CD4-positive, CD25-positive, alpha-beta regulatory T cell (primary cell): ENCODE results near the gene AEBP1. TPM values are rescaled to one million over a fixed set of nuclear protein-coding genes. Genes with fewer than 3 reads are reported as not detected.

Experiments used
- ATAC-seq, 2 donors: fragments of 150-1000 bp; cut with Tn5 transposase; one replicate each; pipeline ENCODE4 v1.10.0; 2021; ENCODE audit warnings: low read depth in 2 of 2, moderate number of reproducible peaks in 2 of 2, moderate library complexity in 1 of 2
- DNase-seq, 3 donors: peaks; one replicate each; pipeline versions ENCODE4 v3.0.0 to v3.0.0-alpha.2; 2012 to 2022; ENCODE audit warnings: mixed read lengths in 1 of 3
- H3K27ac ChIP-seq: one replicate; pipeline ENCODE4 v1.7.0; 2013; ENCODE audit warnings: mild to moderate bottlenecking, low read length; ENCODE audit not compliant: insufficient read depth, poor library complexity, severe bottlenecking
- H3K27me3 ChIP-seq: one replicate; pipeline ENCODE4 v1.7.0; 2013; ENCODE audit warnings: low read length; ENCODE audit not compliant: control insufficient read depth, insufficient read depth
- H3K36me3 ChIP-seq: one replicate; pipeline ENCODE4 v1.7.0; 2013; ENCODE audit warnings: mild to moderate bottlenecking, low read length, moderate library complexity; ENCODE audit not compliant: control insufficient read depth, insufficient read depth
- H3K4me1 ChIP-seq: 2 replicates; pipeline ENCODE4 v1.7.0; 2013; ENCODE audit warnings: mild to moderate bottlenecking, low read length; ENCODE audit not compliant: insufficient read depth, control insufficient read depth, poor library complexity, severe bottlenecking
- H3K4me3 ChIP-seq: one replicate; pipeline ENCODE4 v1.7.0; 2013; ENCODE audit warnings: low read depth, mild to moderate bottlenecking, low read length, moderate library complexity
- H3K9me3 ChIP-seq, 2 experiments: 1 replicate in 1 of 2; 2 replicates in 1 of 2; pipeline ENCODE4 v1.7.0; 2013; ENCODE audit warnings: low read length in 2 of 2, mild to moderate bottlenecking in 1 of 2, moderate library complexity in 1 of 2; ENCODE audit not compliant: control insufficient read depth in 2 of 2
- H3K27ac Mint-ChIP-seq, 3 donors: one replicate each; pipeline ENCODE4 v1.8.0; 2020 to 2022; ENCODE audit warnings: mild to moderate bottlenecking in 3 of 3, mixed read lengths in 3 of 3, moderate library complexity in 2 of 3
- H3K27me3 Mint-ChIP-seq: one replicate; pipeline ENCODE4 v1.8.0; 2022; ENCODE audit warnings: mild to moderate bottlenecking, mixed read lengths
- H3K36me3 Mint-ChIP-seq: one replicate; pipeline ENCODE4 v1.8.0; 2020; ENCODE audit warnings: mixed read lengths
- H3K4me1 Mint-ChIP-seq, 4 donors: one replicate each; pipeline ENCODE4 v1.8.0; 2020 to 2022; ENCODE audit warnings: mixed read lengths in 4 of 4, mild to moderate bottlenecking in 1 of 4
- H3K4me3 Mint-ChIP-seq, 4 donors: one replicate each; pipeline ENCODE4 v1.8.0; 2020 to 2022; ENCODE audit warnings: mild to moderate bottlenecking in 4 of 4, mixed read lengths in 4 of 4, moderate library complexity in 3 of 4
- H3K9me3 Mint-ChIP-seq, 7 donors: one replicate each; pipeline ENCODE4 v1.8.0; 2020 to 2022; ENCODE audit warnings: mixed read lengths in 7 of 7, mild to moderate bottlenecking in 3 of 7, moderate library complexity in 2 of 7
- polyA plus RNA-seq, 4 donors: library from polyadenylated mRNA; unstranded; fragments of 300-500 nt; fragmentation: Illumina TruSeq; gene quantifications; one replicate each; pipeline ENCODE4 v1.2.3, GENCODE V29; 2021
- total RNA-seq: library from RNA; stranded (reverse); gene quantifications from one replicate; pipeline ENCODE4 v1.2.3, GENCODE V29; 2022

The AEBP1 gene
- total and polyA plus RNA-seq, 5 donors from 2014 or later = 0.51 to 4.1 (median 0.98) TPM

- DNase-seq = no peak
- Histone ChIP-seq H3K9me3 (no peaks in the 10 kb centered on the region), H3K36me3 (no peaks in the 10 kb centered on the region), H3K4me1 (peaks cover 5% of the 10 kb centered on the region), H3K4me3 (no peak overlapping the region), H3K27me3 (no peaks in the 10 kb centered on the region), H3K27ac (no peak overlapping the region)
- Mint-ChIP-seq H3K27ac (peak overlapping the region in 1 of 3 donors; percentile 69), H3K9me3 (no peaks in the 10 kb centered on the region), H3K4me1 (peaks cover 0 to 14% (median 10%) of the 10 kb centered on the region in 4 donors), H3K27me3 (peaks cover 8% of the 10 kb centered on the region), H3K4me3 (no peak overlapping the region), H3K36me3 (no peaks in the 10 kb centered on the region)
- ATAC-seq = no peak
Observed at GRCh38 chr7:44095781-44096180, 8.4 kb upstream of the AEBP1 start.

- ATAC-seq (no peak), DNase-seq (no peak)
- Histone ChIP-seq H3K27ac (no peak overlapping the region), H3K4me3 (no peak overlapping the region), H3K4me1 (peaks cover 5% of the 10 kb centered on the region), H3K9me3 (no peaks in the 10 kb centered on the region), H3K36me3 (no peaks in the 10 kb centered on the region), H3K27me3 (no peaks in the 10 kb centered on the region)
- peaks cover 8% of the 10 kb centered on the region for H3K27me3 Mint-ChIP-seq
- no peaks in the 10 kb centered on the region for H3K36me3 Mint-ChIP-seq
- H3K4me1 Mint-ChIP-seq = peaks cover 0 to 14% (median 10%) of the 10 kb centered on the region in 4 donors
- H3K9me3 Mint-ChIP-seq = no peaks in the 10 kb centered on the region
- peak overlapping the region in 1 of 3 donors; percentile 38 for H3K27ac Mint-ChIP-seq
- H3K4me3 Mint-ChIP-seq = no peak overlapping the region
Observed at GRCh38 chr7:44096326-44096881, 7.7 kb upstream of the AEBP1 start.

GRCh38 chr7:44097064-44097932 is 6.8 kb upstream of the AEBP1 start:
- Histone ChIP-seq H3K27me3 (no peaks in the 10 kb centered on the region), H3K9me3 (no peaks in the 10 kb centered on the region), H3K4me1 (peaks cover 5% of the 10 kb centered on the region), H3K36me3 (no peaks in the 10 kb centered on the region), H3K27ac (no peak overlapping the region), H3K4me3 (no peak overlapping the region)
- DNase-seq = peak in 1 of 3 donors; percentile 50
- Mint-ChIP-seq H3K9me3 (no peaks in the 10 kb centered on the region), H3K4me3 (no peak overlapping the region), H3K36me3 (no peaks in the 10 kb centered on the region), H3K27me3 (peaks cover 8% of the 10 kb centered on the region), H3K4me1 (peaks cover 0 to 14% (median 10%) of the 10 kb centered on the region in 4 donors), H3K27ac (peak overlapping the region in 2 of 3 donors; percentile 42 to 63)
- ATAC-seq = peak; percentile 22 to 25

- Histone ChIP-seq H3K27me3 (peaks cover 3% of the 10 kb centered on the region), H3K4me1 (peaks cover 5% of the 10 kb centered on the region), H3K4me3 (no peak overlapping the region), H3K27ac (no peak overlapping the region), H3K9me3 (no peaks in the 10 kb centered on the region), H3K36me3 (no peaks in the 10 kb centered on the region)
- peaks cover 0 to 15% (median 12%) of the 10 kb centered on the region in 4 donors for H3K4me1 Mint-ChIP-seq
- DNase-seq (no peak), ATAC-seq (no peak)
- no peaks in the 10 kb centered on the region for H3K36me3 Mint-ChIP-seq
- peaks cover 6% of the 10 kb centered on the region for H3K27me3 Mint-ChIP-seq
- no peak overlapping the region for H3K27ac Mint-ChIP-seq
- H3K4me3 Mint-ChIP-seq = no peak overlapping the region
- peaks cover 0 to 1% (median 0%) of the 10 kb centered on the region in 7 donors for H3K9me3 Mint-ChIP-seq
Observed at GRCh38 chr7:44098092-44099068, 5.8 kb upstream of the AEBP1 start.

GRCh38 chr7:44099669-44100068 is 4.5 kb upstream of the AEBP1 start:
- peaks cover 15% of the 10 kb centered on the region for H3K4me1 ChIP-seq
- no peaks in the 10 kb centered on the region for H3K36me3 ChIP-seq
- H3K9me3 Mint-ChIP-seq = peaks cover 0 to 1% (median 0%) of the 10 kb centered on the region in 7 donors
- H3K4me1 Mint-ChIP-seq = peaks cover 0 to 16% (median 12%) of the 10 kb centered on the region in 4 donors
- no peak overlapping the region for H3K4me3 Mint-ChIP-seq
- H3K9me3 ChIP-seq = no peaks in the 10 kb centered on the region
- no peak overlapping the region for H3K4me3 ChIP-seq
- no peak overlapping the region for H3K27ac ChIP-seq
- peaks cover 4% of the 10 kb centered on the region for H3K27me3 ChIP-seq
- ATAC-seq = no peak
- H3K27me3 Mint-ChIP-seq = peaks cover 4% of the 10 kb centered on the region
- no peak overlapping the region for H3K27ac Mint-ChIP-seq
- no peaks in the 10 kb centered on the region for H3K36me3 Mint-ChIP-seq
- no peak for DNase-seq

GRCh38 chr7:44100458-44101302 is 3.5 kb upstream of the AEBP1 start:
- Histone ChIP-seq H3K27me3 (peaks cover 4% of the 10 kb centered on the region), H3K9me3 (no peaks in the 10 kb centered on the region), H3K36me3 (no peaks in the 10 kb centered on the region), H3K4me3 (no peak overlapping the region), H3K4me1 (peaks cover 15% of the 10 kb centered on the region), H3K27ac (no peak overlapping the region)
- H3K4me1 Mint-ChIP-seq = peaks cover 0 to 25% (median 13%) of the 10 kb centered on the region in 4 donors
- no peaks in the 10 kb centered on the region for H3K36me3 Mint-ChIP-seq
- peaks cover 0 to 1% (median 0%) of the 10 kb centered on the region in 7 donors for H3K9me3 Mint-ChIP-seq
- H3K27ac Mint-ChIP-seq = no peak overlapping the region
- no peak for ATAC-seq
- peaks cover 9% of the 10 kb centered on the region for H3K27me3 Mint-ChIP-seq
- DNase-seq = no peak
- H3K4me3 Mint-ChIP-seq = no peak overlapping the region
